Suprapubic skin (tissue), 4 donors: Measurements from ENCODE around the gene PLEKHS1. TPM values are rescaled to one million over a fixed set of nuclear protein-coding genes. Genes with fewer than 3 reads are reported as not detected.

Source experiments
- DNase-seq, 2 donors: peaks; one replicate each; pipeline ENCODE4 v3.0.0-alpha.2; 2019; ENCODE audit warnings: low spot score in 2 of 2
- H3K27ac ChIP-seq: fragments of 200-600 bp; sonication (generic); one replicate; pipeline ENCODE4 v1.5.1; 2019
- H3K27me3 ChIP-seq: fragments of 200-600 bp; sonication (generic); one replicate; pipeline ENCODE4 v1.5.1; 2019
- H3K36me3 ChIP-seq: fragments of 200-600 bp; sonication (generic); one replicate; pipeline ENCODE4 v1.5.1; 2019
- H3K4me1 ChIP-seq: fragments of 200-600 bp; sonication (generic); one replicate; pipeline ENCODE4 v1.5.1; 2019
- H3K4me3 ChIP-seq: fragments of 200-600 bp; sonication (generic); one replicate; pipeline ENCODE4 v1.5.1; 2019; ENCODE audit warnings: mild to moderate bottlenecking
- H3K9me3 ChIP-seq: fragments of 200-600 bp; sonication (generic); one replicate; pipeline ENCODE4 v1.5.1; 2019
- CTCF ChIP-seq, 2 donors: fragments of 200-600 bp in 1 of 2; fragments of 450-650 bp in 1 of 2; sonication (generic) in 1 of 2; IDR thresholded peaks; one replicate each; pipeline ENCODE4 v1.5.1; 2016 to 2019; ENCODE audit warnings: antibody characterized with exemption in 2 of 2, mild to moderate bottlenecking in 1 of 2, moderate library complexity in 1 of 2
- EP300 ChIP-seq: sonication (generic); formaldehyde crosslinking; IDR thresholded peaks from one replicate; pipeline ENCODE4 v1.6.1; 2017; ENCODE audit warnings: antibody characterized with exemption
- POLR2A ChIP-seq, 2 donors: fragments of 450-650 bp; IDR thresholded peaks; one replicate each; pipeline ENCODE4 v1.6.1; 2017; ENCODE audit warnings: antibody characterized with exemption in 2 of 2, mild to moderate bottlenecking in 2 of 2, moderate library complexity in 2 of 2
- POLR2AphosphoS5 ChIP-seq, 3 donors: sonication (generic); formaldehyde crosslinking; IDR thresholded peaks; one replicate each; pipeline ENCODE4 v1.6.1; 2017; ENCODE audit warnings: antibody characterized with exemption in 3 of 3
- WGBS: methylation state at CpG from one replicate; pipeline ENCODE4 v1.1.5; 2018; 5-methylcytosine and 5-hydroxymethylcytosine counted together
- total RNA-seq, 4 donors: library from RNA; depleted of rRNA; stranded (reverse); fragments of >200 nt; gene quantifications; one replicate each; pipeline ENCODE4 v1.1.0, GENCODE V29; 2016

Gene PLEKHS1
- total RNA-seq, 4 donors from 2014 or later, result 0.32 to 0.98 (median 0.44) TPM

GRCh38 chr10:113709221-113709838 lies 42.2 kb upstream of the PLEKHS1 start:
- TF ChIP-seq POLR2A (IDR thresholded peaks at IDR 0.05) (no peak), CTCF (IDR thresholded peaks at IDR 0.05) (no peak), EP300 (no peak), POLR2AphosphoS5 (IDR thresholded peaks at IDR 0.05) (no peak)
- Histone ChIP-seq H3K27ac (no peak overlapping the region), H3K36me3 (peaks cover 4% of the 10 kb centered on the region), H3K27me3 (no peaks in the 10 kb centered on the region), H3K9me3 (no peaks in the 10 kb centered on the region), H3K4me1 (peaks cover 6% of the 10 kb centered on the region), H3K4me3 (no peak overlapping the region)
- DNase-seq, result no peak
- WGBS, result 64% methylated on average over 8 of the region's 8 CpGs

- Histone ChIP-seq H3K36me3 (peaks cover 4% of the 10 kb centered on the region), H3K4me1 (peaks cover 6% of the 10 kb centered on the region), H3K27ac (peak overlapping the region; percentile 47), H3K27me3 (no peaks in the 10 kb centered on the region), H3K4me3 (no peak overlapping the region), H3K9me3 (no peaks in the 10 kb centered on the region)
- TF ChIP-seq CTCF (IDR thresholded peaks at IDR 0.05) (no peak), EP300 (no peak), POLR2A (IDR thresholded peaks at IDR 0.05) (no peak), POLR2AphosphoS5 (IDR thresholded peaks at IDR 0.05) (no peak)
- no peak for DNase-seq
- 58% methylated on average over 2 of the region's 2 CpGs for WGBS
Observed at GRCh38 chr10:113711142-113711541, 40.3 kb upstream of the PLEKHS1 start.

- no peak overlapping the region for H3K27ac ChIP-seq
Observed at GRCh38 chr10:113712024-113712423, 39.5 kb upstream of the PLEKHS1 start.

GRCh38 chr10:113712755-113713639 lies 38.5 kb upstream of the PLEKHS1 start:
- Histone ChIP-seq H3K27me3 (no peaks in the 10 kb centered on the region), H3K9me3 (no peaks in the 10 kb centered on the region), H3K36me3 (peaks cover 11% of the 10 kb centered on the region), H3K27ac (no peak overlapping the region), H3K4me3 (no peak overlapping the region), H3K4me1 (no peaks in the 10 kb centered on the region)
- DNase-seq, result no peak
- 64% methylated on average over 8 of the region's 8 CpGs for WGBS
- TF ChIP-seq POLR2AphosphoS5 (IDR thresholded peaks at IDR 0.05) (no peak), POLR2A (IDR thresholded peaks at IDR 0.05) (no peak), CTCF (IDR thresholded peaks at IDR 0.05) (no peak), EP300 (no peak)

More at GRCh38 chr10:113712024-113712423, 39.5 kb upstream of the PLEKHS1 start:
- DNase-seq, result no peak
- Histone ChIP-seq H3K4me3 (no peak overlapping the region), H3K9me3 (no peaks in the 10 kb centered on the region), H3K36me3 (peaks cover 6% of the 10 kb centered on the region), H3K4me1 (peaks cover 4% of the 10 kb centered on the region), H3K27me3 (no peaks in the 10 kb centered on the region)
- TF ChIP-seq CTCF (IDR thresholded peaks at IDR 0.05) (no peak), POLR2AphosphoS5 (IDR thresholded peaks at IDR 0.05) (no peak), EP300 (no peak), POLR2A (IDR thresholded peaks at IDR 0.05) (no peak)
- WGBS, result 76% methylated on average over 3 of the region's 3 CpGs

GRCh38 chr10:113713640-113713982 lies 37.9 kb upstream of the PLEKHS1 start:
- WGBS, result 46% methylated on average over 2 of the region's 2 CpGs
- DNase-seq, result no peak
- H3K4me3 ChIP-seq, result no peak overlapping the region
- H3K27ac ChIP-seq, result no peak overlapping the region
- no peaks in the 10 kb centered on the region for H3K27me3 ChIP-seq
- TF ChIP-seq CTCF (IDR thresholded peaks at IDR 0.05) (no peak), EP300 (no peak), POLR2AphosphoS5 (IDR thresholded peaks at IDR 0.05) (no peak), POLR2A (IDR thresholded peaks at IDR 0.05) (no peak)
- H3K4me1 ChIP-seq, result no peaks in the 10 kb centered on the region
- H3K36me3 ChIP-seq, result peaks cover 11% of the 10 kb centered on the region
- H3K9me3 ChIP-seq, result no peaks in the 10 kb centered on the region
